Neural cell (in vitro differentiated cells): ENCODE data around the gene TTC9.

Experiments
- POLR2AphosphoS5 ChIP-seq: IDR thresholded peaks from 2 replicates; pipeline ENCODE4 v1.6.1; 2012
- TF ChIP-seq, protein P1 (sequence below): fragments of 450-650 bp; IDR thresholded peaks from 2 replicates; pipeline ENCODE4 v1.5.1; 2014; ENCODE audit warnings: antibody characterized with exemption, mild to moderate bottlenecking, moderate library complexity; ENCODE audit not compliant: poor library complexity, severe bottlenecking

DNA sequence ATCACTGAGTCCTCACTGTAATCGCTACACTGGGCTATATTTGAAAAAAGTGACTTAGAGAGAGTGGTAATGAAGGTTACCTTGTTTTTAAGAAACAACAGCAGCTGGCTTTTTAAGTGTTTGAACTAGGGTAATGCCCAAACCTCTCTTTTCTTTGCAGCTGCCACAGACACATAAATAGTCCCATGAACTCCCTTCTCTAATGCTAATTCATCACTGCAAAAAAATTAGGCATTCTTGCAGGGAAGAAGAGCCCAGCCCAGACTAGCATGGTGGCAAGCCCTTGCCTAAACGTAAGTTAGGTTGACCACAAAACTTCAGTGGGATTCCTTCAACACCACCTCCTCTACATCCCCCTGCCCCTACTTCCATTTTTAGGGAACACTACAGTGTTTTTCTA, 23.4 kb upstream of the TTC9 start:
- TF ChIP-seq, protein P1, sequence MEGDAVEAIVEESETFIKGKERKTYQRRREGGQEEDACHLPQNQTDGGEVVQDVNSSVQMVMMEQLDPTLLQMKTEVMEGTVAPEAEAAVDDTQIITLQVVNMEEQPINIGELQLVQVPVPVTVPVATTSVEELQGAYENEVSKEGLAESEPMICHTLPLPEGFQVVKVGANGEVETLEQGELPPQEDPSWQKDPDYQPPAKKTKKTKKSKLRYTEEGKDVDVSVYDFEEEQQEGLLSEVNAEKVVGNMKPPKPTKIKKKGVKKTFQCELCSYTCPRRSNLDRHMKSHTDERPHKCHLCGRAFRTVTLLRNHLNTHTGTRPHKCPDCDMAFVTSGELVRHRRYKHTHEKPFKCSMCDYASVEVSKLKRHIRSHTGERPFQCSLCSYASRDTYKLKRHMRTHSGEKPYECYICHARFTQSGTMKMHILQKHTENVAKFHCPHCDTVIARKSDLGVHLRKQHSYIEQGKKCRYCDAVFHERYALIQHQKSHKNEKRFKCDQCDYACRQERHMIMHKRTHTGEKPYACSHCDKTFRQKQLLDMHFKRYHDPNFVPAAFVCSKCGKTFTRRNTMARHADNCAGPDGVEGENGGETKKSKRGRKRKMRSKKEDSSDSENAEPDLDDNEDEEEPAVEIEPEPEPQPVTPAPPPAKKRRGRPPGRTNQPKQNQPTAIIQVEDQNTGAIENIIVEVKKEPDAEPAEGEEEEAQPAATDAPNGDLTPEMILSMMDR, result no peak
- TF ChIP-seq POLR2AphosphoS5, result no peak
